ENCODE data around the gene LRRN4CL.
"Not testable (repeated sequence)": the region's sequence is repeated elsewhere in the genome, so short reads cannot be mapped to it uniquely, and the experiment has no call there.

The LRRN4CL gene

DNA sequence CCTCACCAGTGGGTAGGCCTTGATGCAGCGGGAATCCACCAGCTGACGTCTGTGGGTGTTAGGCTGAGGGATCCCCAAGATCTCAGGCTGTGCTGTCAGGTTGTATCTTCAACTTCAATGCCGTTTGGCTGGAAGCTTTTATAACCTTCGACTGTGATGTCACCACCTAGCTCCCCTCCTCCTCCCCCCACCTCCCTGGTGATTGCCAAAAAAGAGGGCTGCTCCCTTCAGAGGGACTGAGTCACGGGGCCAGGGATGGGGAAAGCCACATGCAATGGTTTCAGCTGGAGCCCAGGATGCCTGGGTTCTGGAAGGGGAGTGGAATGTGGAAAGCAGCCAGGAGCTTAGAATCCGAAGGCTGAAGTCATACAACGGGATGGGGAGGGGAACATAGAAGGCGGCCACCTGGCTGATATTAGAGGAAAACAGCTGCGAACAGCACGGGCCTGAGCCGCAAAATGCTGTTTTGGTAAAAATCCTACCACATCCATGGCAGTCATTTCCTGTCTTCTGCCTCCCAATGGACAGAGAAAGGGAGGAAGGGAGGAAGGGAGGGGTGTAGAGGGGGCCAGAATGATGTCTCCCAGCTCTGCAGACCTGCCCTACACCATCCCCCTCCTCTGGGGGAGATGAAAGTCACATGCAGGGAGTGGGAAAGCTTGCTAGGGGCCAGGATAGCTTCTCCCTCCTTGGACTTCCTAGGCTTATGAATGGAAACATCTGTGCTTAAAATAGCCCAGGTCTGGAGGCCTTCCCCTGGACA is at the start of gene LRRN4CL:
TSS of gene LRRN4CL (minus strand) at position 110 of the 763 bp plus-strand sequence. CDS start 1,022 bp downstream, outside the sequence.
- no peak for DNase-seq (ENCODE audit: low spot score)

DNA sequence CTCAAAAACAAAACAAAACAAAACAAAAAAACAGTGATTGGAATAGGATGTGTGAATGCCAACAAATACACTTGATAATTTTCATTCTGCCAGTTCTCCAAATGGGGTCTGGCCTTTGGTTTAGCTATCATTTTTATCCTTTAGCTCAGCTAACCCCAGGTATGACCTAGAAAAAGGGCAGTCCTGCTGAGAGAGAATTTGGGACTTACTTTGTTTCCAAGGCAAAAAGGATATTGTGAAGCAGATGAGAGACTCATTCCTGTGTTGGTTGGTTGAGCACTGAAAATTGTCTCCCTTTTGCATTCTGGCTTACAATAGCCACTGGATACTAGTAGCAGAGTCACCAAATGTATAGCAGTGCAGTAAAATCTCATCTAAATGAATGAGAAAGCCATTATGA is 47.9 kb upstream of the LRRN4CL start:
- DNase-seq (ENCODE audit: low spot score): no peak

DNA sequence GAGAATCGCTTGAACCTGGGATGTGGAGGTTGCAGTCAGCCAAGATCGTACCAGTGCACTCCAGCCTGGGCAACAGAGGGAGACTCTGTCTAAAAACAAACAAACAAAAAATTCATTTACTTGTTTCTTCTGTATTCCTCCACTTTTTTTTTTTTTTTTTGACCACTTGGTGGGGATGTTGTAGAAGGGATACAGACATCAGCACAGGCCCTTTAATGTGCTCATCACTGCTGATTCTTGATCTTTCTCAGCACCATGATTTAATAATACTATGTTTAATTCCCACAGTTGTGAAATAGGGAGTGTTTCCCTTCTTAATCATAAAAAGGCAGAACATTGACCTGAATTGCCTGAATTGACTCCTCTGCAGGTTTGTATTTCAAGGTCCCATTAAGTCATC is 43.5 kb upstream of the LRRN4CL start:
- DNase-seq (ENCODE audit: low spot score): no peak

DNA sequence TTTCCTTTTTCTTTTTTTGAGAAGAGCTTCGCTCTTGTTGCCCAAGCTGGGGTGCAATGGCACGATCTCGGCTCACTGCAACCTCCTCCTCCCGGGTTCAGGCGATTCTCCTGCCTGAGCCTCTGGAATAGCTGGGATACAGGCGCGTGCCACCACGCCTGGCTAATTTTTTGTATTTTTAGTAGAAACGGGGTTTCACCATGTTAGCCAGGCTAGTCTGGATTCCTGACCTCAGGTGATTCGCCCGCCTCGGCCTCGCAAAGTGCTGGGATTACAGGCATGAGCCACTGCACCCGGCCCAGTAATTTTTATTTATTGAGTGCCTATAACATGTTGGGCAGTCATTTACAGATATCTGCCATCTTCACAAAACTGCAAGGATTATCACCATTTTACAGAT is 40.7 kb upstream of the LRRN4CL start:
- not testable (repeated sequence) for DNase-seq (ENCODE audit: low spot score)

DNA sequence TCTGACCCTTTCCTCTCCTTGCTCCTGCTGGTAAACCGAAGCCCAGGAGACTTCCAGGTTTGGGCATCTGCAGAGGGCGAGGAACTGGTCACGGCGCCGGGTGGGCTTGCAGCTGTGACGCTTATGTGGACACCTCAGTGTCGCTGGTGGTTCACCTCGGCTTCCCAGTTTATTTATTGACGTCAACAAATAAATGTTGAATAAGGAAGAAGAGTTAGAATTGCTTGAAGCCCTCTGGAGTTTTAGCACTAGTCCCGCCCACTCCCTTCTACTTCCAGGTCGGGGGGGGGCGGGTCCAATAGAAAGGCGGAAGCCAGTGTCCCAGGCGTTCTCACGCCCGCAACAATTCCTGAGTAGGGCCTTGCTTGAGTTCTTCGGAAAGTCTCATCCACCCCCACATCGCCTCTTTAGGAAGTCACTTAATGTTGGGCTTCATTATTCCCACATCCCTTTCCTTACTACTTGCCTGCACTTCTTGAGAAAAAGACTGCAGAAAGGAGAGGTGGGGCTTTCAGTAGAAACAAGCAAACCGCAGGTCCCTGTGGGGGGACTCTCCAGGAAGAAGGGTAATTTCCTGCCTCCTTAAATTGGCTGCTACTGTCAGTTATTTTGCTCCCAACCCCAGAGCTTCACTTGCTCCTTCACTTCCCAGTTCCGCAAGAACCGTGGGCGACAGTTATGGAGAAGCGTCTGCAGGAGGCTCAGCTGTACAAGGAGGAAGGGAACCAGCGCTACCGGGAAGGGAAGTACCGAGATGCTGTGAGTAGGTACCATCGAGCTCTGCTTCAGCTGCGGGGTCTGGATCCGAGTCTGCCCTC is 39.0 kb upstream of the LRRN4CL start, which contains the start of gene TTC9C:
TSS of gene TTC9C (plus strand) at position 316 of the 818 bp plus-strand sequence. CDS start at position 679, 363 bp downstream.
- DNase-seq (ENCODE audit: low spot score): peak; percentile 91

DNA sequence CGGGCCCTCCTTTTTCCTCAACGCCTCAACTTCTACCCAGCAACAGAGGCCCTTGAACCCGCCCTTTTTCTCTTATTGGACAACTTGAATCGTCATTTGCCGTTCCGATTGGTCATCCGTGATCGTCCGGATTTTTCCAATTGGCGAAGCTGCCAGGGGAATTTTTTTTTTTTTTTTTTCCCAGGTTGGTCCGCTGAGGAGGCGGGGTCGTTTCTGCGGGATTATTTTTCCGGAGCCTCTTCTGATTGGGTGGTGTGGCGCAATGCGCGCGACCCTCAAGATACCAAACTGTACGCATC is 38.5 kb upstream of the LRRN4CL start:
- DNase-seq (ENCODE audit: low spot score): peak; percentile 98

DNA sequence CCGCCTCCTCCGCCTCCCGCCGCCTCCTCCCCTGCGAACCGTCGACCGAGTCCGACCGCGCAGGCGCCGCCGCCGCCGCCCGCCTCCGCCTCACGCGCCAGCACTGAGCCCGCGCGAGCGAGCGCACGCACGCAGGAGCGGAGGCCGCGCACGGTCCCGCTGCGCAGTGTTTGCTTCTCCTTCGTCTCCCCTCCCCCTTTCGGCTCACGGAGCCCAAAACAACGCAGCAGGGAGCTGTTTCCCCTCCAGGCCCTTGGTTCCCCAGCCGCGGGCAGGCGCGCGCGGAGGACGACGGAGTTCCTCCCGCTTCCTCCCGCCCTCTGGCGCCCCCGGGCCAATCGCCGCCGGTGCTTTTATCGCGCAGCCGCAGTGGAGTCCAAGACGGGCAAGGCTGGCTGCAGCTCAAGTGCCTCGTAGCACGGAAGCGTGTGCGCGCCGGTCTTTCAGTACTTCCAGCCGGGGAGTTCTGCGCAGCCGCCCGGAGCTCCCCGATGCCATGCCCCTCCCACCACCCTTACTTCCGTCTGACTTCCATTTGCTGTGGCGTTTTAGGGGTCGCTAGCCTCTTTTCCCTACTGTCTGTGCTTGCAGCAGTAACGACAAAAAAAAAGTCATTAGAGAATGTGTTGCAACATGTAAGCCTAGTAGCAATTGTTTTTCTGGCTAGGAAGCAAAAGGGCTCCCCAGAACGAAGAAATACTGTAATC is 38.0 kb upstream of the LRRN4CL start, which contains the start of gene HNRNPUL2:
TSS of gene HNRNPUL2 (minus strand) at position 293 of the 707 bp plus-strand sequence. CDS start 301 bp downstream, outside the sequence.
- peak; percentile 99 for DNase-seq (ENCODE audit: low spot score)

DNA sequence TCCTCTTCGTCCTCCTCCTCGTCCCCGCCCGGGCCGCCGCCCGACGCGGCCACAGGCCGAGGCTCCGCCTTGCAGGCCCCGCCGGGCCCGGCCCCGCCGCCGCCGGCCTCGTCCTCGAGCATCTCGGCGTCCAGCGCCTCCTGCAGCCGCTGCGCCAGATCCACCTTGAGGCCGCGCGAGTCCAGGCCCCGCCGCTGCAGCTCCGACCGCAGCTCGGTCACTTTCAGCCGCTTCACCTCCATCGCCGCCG is 37.5 kb upstream of the LRRN4CL start:
- no peak for DNase-seq (ENCODE audit: low spot score)

DNA sequence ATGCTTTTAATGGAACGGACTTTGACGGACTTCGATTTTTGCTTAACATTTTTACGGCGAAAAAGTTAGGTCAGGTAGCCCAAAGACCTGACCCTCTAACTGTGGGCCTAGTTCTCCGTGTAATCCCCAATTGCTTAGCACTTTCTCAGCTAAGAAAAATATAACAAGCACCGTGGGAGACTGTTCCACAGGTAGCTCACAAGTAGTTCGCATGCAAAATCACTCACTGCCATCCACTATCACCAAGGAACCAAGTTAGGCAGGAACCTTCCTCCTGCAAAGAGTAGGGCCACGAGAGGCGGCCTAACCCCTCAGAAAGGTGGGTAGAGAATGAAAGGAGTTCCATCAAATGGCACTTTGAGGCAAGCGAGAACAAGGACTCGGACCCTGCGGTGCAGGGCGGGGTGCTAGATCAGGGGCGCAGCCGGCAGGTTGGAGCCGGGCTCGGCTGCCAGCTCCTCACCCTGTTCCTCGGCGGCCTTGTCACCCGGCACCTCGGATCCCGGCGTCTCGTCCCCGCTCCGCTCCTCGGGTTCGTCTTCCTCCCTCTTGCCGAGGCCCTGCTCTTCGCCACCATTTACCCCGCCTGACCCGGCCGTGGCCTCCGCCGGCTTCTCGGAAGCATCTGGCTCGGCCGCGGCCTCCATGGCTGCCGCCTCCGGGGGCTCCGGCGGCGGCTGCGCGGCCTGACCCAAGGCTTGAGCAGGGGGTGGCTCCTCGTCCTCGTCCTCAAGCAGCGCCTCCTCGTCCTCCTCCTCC is 37.0 kb upstream of the LRRN4CL start:
- DNase-seq (ENCODE audit: low spot score): no peak

DNA sequence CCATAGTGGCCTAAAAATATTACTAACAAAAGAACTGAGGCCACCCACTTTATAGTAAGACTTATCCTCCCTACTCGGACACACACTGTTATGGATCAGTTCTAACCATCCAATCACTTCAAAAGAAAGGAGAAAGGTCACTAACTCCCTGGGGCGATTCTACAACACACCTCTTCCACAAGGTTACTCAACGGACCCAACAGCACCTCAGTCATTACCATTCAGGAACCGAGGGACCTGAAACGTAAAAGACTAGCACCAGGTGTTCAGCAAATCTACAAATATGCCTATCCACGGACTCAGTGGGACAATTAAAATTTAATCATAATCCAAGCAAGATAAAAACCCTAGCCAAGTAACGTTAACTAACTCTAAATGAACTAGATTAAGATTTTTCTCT is 36.3 kb upstream of the LRRN4CL start:
- no peak for DNase-seq (ENCODE audit: low spot score)

DNA sequence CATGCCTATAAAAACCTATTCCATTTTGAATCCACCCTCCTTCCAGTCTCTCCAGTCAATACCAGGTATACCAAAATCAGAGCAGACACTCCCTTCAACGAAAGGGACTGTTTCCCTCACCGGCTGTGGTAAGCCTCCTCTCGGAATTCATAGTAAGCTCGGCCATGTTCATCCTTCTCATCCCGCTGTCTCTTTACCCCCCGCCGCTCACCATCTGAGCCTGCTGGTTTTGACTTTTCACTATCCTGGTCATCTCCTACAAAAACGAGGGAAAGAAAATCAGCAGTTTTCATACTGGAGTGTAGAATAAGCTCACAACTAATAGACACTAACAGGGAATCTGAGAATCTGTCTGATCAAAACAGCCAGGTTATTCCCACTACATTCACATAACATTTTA is 34.8 kb upstream of the LRRN4CL start:
- no peak for DNase-seq (ENCODE audit: low spot score)

GRCh38 chr11:62721994-62722393 is 32.7 kb upstream of the LRRN4CL start:
- DNase-seq (ENCODE audit: low spot score): no peak

- no peak for DNase-seq (ENCODE audit: low spot score)
Observed at GRCh38 chr11:62719302-62719978, 30.1 kb upstream of the LRRN4CL start.

DNA sequence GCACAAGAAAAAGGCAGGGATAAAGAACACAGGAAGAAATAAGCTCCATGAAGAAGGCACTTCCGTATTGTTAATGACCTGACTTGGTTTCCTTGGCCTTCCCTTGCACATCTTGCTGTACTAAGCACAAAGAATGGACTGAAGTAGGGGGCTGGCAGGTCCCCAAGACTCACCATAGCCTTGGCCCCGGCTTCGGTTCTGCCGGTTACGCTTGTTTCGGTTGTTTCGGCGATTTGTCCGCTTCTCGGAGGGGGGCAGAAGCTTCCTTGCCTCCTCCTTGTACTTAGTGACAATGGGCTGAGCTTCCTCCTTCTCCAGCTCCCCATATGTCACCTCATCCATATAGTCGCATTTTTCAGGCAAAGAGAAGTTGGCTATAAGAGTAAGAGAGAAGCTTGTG is 27.5 kb upstream of the LRRN4CL start:
- no peak for DNase-seq (ENCODE audit: low spot score)

DNA sequence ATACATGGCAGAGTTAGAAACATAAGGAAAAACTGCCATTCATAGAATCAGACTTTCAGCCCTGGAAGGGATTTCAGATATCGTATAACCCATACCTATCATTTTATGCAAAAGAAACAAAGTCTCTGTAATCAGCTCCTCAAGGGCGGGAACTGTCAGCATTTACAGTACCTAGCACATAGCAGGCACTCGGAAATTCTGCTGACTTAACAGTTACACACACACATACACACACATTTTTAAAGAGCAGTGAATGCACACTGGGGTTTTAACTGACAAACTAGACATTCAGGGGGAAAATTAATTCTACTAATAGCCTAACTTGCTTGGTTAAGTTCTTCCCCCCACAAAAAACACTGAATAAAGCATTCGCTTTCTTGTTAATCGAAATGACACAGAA is 26.9 kb upstream of the LRRN4CL start:
- no peak for DNase-seq (ENCODE audit: low spot score)

DNA sequence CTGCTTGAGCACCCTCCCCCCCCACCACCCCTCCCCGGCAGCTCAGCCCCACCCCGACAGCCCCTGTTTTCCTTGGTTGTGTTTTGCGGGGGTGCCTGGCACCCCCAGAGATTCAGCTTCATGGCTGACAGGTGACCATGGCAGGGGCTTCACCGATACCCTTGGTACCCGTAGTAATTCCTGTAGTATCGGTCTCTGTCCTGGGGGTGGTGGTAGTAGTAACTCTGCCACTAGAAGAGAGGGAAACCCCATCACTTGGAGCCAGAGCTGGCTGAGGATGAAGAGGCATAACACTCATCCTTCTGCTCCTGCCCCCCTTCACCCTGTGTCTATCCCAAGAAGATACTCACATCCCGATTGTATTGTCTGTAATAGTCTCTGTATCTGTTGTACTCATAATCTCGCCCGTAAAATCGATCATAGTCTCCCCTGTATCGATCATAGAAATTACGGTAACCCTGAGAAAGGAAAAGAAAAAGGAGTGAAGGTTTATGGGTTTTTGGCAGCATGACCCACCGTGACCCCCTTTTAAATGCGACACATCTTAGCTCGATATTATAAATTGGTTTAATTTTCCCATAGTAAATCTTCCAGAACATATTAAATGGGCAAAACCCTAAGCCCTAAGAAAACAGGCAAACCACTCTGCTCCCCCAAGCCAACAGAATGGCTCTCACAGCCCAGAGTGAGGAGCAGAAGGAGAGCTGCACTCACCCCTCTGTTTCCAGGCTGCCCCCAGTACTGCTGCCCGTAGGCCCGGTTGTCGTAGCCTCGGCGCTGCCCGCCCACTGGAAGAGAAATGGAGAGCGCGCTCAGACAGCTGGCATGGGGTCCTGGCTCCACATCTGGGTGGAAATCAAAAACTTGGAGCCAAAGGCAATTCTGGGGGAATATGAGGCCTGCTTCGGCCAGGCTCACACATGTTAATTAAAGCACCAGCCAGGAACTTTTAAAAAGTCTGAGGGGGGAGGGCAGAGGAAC is 26.1 kb upstream of the LRRN4CL start:
- DNase-seq (ENCODE audit: low spot score): no peak

- DNase-seq (ENCODE audit: low spot score): peak; percentile 41
Observed at GRCh38 chr11:62713343-62713742, 24.0 kb upstream of the LRRN4CL start.

- DNase-seq (ENCODE audit: low spot score): no peak
Observed at GRCh38 chr11:62712861-62713260, 23.5 kb upstream of the LRRN4CL start.

- DNase-seq (ENCODE audit: low spot score): no peak
Observed at GRCh38 chr11:62712276-62712812, 23.0 kb upstream of the LRRN4CL start.

DNA sequence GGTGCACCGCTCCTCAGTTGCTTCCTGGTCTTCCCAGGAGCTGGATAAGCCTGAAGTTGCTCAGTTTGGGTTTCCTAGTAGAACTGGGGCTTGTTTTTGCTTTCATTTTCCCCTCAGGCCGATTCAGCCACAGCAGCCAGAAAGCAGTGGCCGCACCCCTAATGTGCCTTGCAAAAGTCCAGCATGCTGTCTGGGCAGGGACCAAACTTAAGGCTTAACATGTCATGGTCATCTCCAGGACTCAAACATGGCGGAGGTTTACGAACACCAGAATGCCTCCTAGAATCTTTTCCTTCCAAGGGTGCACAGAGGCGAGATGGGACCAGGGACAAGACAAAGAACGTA is 20.6 kb upstream of the LRRN4CL start:
- no peak for DNase-seq (ENCODE audit: low spot score)
